A673 (cell line): Measurements from ENCODE around the gene VWF.

Experiments
- EZH2 ChIP-seq: fragments of 200-600 bp; sonication (generic); IDR thresholded peaks from 2 replicates; pipeline ENCODE4 v1.6.1; 2017; ENCODE audit warnings: borderline replicate concordance, low read depth, mild to moderate bottlenecking, mixed read lengths, antibody characterized with exemption, low read length; ENCODE audit not compliant: poor library complexity, severe bottlenecking
- TF ChIP-seq, protein P1 (sequence below): fragments of 300-800, 200-600 bp; sonication (generic); conservative IDR thresholded peaks from 2 replicates; pipeline ENCODE4 v1.5.1; 2017; ENCODE audit warnings: low read depth, mild to moderate bottlenecking, antibody characterized with exemption, low read length, moderate library complexity, mixed read lengths

DNA sequence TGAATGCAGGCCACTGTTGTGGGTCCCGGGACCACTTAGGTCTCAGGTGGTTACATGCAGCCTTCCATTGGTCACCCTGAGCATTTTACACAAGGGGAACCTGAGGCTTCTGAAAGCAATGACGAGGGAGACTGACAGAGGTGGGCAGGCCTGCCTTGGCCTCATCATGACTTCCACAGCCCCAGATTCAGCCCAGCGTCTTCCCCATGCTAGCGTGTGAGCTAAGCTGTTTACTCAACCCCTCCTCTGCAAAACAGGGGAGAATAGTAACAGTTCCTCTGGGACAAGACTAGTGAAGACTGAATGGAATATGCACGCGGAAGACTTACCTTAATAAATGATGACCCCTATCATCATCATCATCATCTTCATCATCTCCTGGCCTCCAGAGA, 46.8 kb downstream of the VWF start:
- TF ChIP-seq, protein P1, sequence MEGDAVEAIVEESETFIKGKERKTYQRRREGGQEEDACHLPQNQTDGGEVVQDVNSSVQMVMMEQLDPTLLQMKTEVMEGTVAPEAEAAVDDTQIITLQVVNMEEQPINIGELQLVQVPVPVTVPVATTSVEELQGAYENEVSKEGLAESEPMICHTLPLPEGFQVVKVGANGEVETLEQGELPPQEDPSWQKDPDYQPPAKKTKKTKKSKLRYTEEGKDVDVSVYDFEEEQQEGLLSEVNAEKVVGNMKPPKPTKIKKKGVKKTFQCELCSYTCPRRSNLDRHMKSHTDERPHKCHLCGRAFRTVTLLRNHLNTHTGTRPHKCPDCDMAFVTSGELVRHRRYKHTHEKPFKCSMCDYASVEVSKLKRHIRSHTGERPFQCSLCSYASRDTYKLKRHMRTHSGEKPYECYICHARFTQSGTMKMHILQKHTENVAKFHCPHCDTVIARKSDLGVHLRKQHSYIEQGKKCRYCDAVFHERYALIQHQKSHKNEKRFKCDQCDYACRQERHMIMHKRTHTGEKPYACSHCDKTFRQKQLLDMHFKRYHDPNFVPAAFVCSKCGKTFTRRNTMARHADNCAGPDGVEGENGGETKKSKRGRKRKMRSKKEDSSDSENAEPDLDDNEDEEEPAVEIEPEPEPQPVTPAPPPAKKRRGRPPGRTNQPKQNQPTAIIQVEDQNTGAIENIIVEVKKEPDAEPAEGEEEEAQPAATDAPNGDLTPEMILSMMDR, result no peak
- TF ChIP-seq EZH2, result no peak
